NCI-H82 treated with DMSO at 0.1 percent for 48 hours (cell line): ENCODE results near the gene ANKRD12.
"Not testable (repeated sequence)": the region's sequence is repeated elsewhere in the genome, so short reads cannot be mapped to it uniquely, and the experiment has no call there.

Experiments used
- DNase-seq: peaks from one replicate; lab custom pipeline; 2025; ENCODE audit not compliant: unreplicated experiment; lab: John Stamatoyannopoulos, UW

Gene ANKRD12

DNA sequence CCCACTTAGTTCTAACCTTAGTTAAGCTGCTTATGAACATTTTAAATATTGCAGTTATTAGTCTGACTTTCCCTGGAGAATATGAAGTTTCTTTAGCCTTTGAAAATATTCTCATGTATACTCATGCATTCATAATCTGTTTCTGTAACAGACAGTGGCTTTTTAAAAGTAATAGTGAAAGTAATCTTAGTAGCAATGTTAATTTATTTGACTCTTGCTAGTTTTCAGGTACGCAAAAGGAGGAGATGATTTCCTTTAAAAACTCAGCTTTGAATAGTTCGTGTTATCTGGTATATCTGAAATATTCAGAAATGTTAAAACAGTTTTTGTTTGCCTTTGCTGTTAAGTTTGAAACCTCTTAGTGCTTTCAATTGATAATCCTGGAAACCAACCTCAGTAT is 3.8 kb downstream of the ANKRD12 start:
- DNase-seq = no peak

DNA sequence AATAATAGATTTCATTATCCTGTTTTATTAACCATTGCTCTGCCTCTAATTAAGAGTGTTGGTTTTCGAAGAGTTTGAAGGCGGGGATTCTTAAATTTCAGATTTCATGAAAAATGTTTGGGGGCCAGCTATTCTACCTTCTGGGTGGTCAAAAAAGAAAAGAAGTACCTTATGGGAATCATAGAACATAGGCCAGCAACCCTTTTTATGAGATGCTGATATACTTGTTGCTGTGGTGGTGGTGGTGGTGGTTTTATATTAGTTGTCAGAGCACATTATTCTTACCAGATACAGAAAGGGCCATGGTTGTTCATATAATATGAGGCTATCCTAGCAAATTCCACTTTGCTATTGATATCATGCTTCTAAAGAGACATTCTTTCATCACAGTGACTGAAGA is 4.4 kb downstream of the ANKRD12 start:
- no peak for DNase-seq

DNA sequence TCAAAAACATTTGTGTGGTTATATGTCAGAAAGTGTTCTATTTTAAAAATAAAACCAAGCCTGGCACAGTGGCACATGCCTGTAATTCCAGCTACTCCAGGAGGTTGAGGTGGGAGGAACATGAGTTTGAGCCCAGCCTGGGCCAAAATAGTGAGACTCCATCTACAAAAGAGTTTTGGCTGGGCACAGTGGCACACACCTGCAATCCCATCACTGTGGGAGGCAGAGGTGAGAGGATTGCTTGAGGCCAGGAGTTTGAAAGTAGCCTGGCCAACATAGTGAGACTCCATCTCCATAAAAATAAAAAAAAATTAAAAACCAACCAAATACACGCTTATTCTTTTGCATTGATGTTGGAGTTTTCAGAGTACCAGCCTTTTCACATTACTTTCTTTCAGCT is 9.6 kb downstream of the ANKRD12 start:
- DNase-seq = no peak

DNA sequence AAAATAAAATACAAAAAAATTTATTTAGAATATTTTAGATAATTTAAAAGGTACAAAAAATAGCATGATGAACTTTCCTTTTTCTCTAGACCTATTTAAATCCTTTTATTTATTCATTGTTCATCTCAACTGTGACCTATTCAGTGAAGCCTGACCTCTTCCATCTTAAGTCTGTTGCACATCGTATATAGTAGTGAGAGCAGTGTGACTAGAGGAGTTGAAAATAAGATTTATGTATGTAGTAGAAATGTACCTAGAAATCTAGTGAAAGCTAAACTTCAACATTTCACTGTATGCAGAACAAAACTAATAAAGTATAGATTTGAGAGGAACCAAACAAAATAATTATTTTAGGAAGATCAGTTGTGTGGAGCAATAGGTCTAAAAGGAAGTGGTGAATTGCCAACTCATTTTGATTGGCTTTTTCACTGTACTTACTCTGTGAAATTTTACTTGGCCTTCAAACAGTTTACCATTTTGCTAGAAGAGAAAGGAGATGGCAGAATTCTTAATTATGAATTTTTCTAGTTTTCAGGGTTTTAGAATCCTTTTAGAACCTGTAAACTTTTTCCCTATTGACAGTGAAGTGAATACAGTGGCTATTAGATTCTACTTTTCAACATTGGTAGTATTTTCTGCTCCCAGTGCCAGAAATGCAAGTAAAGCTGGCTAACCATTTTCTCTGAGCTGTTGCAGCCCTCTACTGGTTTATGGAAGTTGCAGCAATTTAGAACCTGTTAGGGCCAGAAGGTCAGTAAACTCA is 11.0 kb downstream of the ANKRD12 start:
- peak; percentile 29 for DNase-seq

DNA sequence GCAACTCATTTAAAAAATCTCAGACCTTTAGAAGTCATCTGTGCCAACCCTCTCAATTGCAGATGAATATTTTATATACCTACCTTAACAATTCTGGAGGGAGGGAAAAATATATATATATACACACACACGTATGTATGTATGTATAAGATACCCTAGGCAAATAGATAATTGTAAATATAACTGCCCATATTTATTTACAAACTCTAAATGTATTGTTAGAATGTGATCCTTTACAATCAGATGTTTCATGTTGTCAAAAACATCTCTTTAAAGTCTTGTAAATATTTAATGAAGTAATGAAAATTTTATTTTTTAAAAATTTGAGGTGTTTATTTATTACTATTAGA is 11.6 kb downstream of the ANKRD12 start:
- no peak for DNase-seq

DNA sequence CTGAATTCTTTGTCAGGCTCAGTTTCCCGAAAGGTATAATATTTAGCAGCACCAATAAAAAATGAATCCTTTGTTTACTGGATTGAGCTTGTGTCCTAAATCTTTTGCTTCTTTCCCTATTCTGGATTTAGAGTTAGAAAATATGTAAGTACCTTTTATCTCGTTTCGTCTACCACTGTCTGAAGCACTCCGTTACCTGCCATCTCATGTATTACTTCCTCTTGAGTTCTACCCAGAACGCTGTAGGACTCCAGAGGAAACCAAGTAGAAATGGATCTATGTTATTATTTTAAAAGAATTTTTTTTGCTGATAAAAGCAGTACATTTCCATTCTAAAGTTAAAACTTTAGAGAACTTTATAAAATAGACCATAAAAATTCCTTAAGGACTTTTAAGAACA is 13.5 kb downstream of the ANKRD12 start:
- DNase-seq = no peak

DNA sequence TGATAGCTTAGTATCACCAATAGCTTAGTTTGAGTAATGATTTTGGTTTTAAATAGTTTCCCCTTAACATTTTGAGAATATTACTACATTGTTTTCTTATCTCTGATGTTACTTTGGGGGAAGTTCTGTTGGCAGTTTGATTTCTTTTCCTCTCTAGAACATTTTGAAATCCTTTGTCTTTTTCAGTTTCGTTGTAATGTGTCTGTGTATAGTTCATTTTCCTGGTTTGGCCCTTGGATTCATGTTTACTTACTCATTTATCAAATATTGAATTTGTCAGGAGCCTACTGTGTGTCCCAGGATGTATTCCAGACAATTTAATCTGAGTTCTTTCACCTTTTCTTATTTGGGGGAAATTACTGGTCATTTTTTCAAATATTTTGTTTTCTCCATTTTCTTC is 16.7 kb downstream of the ANKRD12 start:
- DNase-seq = no peak

DNA sequence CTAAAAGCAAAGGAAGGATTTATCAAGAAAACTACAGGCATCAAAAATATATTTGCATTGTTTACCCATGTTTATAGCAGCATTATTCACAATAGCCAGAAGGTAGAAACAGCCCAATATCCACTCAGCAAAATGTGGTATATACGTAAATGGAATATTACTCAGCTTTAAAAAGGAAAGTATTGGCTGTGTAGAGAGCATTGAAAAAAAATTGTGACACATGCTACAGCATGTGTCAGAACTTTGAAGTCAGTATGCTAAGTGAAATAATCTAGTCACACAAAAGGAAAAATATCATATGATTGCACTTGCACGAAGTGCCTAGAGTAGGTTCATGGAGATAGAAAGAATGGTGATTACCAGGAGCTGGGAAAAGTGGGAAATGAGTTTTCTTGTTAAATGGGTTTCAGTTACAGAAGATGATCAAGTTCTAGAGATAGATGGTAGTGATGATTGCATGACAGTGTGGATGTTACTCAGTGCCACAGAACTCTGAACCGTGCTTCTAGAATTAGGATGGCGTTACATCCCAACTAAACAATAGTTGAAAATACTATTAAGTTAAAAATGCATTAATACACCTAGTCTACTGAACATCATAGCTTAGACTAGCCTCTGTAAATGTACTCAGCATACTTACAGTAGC is 20.1 kb downstream of the ANKRD12 start:
- no peak for DNase-seq

DNA sequence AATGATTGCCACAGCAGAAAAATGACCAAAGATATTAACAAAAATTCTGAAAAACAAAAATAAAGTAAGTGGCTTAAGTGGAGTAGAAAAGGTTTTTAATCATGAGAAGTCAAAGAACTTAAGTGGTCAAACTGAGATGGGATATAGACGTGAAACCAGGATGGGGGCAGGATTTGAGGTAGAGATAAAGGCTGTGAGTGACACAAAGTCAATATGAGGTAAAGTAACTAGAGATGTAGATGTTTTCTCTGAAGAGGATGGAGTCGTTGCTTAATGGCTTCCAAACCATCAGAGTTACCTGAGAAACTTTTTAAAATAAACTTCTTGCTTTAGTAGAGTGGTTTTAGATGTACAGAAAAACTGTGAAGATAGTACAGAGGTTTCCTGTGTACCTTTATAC is 21.2 kb downstream of the ANKRD12 start:
- no peak for DNase-seq

DNA sequence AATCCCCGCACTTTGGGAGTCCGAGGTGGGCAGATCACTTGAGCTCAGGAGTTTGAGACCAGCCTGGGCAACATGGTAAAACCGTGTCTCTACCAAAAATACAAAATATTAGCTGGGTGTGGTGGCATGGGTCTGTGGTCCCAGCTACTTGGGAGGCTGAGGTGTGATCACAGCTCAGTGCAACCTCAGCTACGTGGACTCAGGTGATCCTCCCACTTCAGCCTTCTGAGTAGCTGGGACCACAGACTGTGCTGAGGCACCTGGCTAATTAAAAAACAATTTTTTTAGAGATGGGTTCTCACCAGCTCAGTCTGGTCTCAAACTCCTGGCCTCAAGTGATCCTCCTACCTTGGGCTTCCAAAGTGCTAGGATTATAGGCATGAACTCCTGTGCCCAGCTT is 23.4 kb downstream of the ANKRD12 start:
- DNase-seq = no peak

DNA sequence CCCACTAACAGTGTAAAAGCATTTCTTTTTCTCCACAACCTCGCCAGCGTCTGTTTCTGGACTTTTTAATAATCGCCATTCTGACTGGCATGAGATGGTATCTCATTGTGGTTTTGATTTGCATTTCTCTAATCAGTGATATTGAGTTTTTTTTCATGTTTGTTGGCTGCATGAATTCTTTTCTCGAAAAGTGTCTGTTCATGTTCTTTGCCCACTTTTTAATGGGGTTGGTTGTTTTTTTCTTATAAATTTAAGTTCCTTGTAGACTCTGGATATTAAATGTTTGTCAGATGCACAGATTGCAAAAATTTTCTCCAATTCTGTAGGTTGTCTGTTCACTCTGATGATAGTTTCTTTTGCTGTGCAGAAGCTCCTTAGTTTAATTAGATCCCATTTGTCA is 26.1 kb downstream of the ANKRD12 start:
- not testable (repeated sequence) for DNase-seq

DNA sequence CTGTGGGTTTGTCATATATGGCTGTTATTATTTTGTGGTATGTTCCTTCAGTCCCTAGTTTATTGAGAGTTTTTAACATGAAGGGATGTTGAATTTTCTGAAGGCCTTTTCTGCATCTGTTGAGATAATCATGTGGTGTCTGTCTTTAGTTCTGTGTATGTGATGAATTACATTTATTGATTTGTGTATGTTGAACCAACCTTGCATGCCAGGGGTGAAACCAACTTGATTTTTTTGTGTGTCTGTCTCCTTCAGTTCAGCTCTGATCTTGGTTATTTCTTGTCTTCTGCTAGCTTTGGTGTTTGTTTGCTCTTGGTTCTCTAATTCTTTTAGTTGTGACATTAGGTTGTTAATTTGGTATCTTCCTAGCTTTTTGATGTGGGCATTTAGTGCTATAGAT is 27.6 kb downstream of the ANKRD12 start:
- not testable (repeated sequence) for DNase-seq

DNA sequence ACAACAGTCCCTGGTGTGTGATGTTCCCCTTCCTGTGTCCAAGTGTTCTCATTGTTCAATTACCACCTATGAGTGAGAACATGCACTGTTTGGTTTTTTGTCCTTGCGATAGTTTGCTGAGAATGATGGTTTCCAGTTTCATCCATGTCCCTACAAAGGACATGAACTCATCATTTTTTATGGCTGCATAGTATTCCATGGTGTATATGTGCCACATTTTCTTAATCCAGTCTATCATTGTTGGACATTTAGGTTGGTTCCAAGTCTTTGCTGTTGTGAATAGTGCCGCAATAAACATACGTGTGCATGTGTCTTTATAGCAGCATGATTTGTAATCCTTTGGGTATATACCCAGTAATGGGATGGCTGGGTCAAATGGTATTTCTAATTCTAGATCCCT is 29.3 kb downstream of the ANKRD12 start:
- DNase-seq = not testable (repeated sequence)

DNA sequence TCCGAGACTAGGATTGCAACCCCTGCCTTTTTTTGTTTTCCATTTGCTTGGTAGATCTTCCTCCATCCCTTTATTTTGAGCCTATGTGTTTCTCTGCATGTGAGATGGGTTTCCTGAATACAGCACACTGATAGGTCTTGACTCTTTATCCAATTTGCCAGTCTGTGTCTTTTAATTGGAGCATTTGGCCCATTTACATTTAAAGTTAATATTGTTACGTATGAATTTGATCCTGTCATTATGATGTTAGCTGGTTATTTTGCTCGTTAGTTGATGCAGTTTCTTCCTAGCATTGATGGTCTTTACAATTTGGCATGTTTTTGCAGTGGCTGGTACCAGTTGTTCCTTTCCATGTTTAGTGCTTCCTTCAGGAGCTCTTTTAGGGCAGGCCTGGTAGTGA is 32.9 kb downstream of the ANKRD12 start:
- not testable (repeated sequence) for DNase-seq

DNA sequence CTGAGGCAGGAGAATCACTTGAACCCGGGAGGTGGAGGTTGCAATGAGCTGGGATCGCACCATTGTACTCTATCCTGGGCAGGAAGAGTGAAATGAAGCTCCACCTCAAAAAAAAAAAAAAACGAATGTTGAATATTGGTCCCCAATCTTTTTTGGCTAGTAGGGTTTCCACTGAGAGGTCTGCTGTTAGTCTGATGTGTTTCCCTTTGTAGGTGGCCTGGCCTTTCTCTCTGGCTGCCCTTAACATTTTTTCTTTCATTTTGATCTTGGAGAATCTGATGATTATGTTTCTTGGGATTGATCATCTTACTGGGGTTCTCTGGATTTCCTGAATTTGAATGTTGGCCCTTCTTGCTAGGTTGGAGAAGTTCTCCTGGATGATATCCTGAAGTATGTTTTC is 35.3 kb downstream of the ANKRD12 start:
- DNase-seq = not testable (repeated sequence)

DNA sequence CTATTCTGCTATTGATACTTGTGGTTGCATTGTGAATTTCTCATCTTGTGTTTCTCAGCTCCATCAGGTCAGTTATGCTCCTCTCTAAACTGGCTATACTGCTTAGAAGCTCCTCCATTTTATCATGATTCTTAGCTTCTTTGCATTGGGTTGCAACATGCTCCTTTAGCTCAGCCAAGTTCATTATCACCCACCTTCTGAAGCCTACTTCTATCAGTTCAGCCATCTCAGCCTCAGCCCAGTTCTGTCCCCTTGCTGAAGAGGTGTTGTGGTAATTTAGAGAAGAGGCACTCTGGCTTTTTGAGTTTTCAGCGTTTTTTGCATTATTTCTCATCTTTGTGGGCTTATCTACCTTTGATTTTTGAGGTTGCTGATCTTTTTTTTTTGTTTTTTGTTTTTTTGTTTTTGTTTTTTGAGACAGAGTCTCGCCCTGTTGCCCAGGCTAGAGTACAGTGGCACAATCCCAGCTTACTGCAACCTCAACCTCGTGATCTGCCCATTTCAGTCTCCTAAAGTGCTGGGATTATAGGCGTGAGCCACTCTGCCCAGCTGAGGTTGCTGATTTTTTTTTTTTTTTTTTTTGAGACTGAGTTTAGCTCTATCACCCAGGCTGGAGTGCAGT is 36.0 kb downstream of the ANKRD12 start:
- no peak for DNase-seq

DNA sequence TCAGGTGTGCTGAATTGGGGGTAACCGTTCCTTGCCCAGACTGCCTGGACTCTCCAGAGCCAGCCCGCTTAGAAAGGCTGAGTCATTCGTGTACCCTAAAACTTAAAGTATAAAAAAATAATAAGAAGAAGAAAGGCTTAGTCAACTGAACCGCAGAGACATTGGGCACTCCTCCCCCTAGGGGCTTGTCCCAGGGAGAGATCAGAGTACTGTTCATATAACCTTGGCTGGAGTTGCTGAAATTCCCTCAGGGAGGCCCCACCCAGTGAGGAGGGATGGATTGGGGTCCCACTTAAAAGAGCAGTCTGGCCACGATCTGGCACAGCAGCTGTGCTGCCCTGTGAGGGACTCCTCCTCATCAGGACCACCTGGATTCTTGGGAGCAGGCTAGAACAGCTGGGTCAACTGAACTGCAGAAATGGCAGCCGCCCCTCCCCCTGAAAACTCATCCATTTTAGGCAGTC is 37.2 kb downstream of the ANKRD12 start:
- DNase-seq = no peak

DNA sequence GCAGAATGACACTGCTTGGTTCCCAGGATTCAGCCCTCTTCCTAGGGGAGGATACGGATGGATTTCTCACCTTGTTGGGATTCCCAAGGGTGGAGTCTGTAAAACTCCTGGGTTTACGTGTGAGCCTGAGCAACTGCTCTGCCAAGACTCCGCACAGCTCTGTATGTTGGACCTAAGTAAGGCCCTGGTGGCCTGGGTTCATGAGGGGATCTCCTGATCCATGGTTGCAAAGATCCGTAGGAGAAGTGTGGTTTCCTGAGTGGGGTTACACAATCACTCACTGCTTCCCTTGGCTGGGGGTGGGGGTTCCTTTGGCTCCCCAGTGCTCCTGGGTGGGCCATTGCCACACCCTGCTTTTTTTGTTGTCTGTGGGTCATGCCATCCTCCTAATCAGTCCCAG is 37.7 kb downstream of the ANKRD12 start:
- DNase-seq = no peak

DNA sequence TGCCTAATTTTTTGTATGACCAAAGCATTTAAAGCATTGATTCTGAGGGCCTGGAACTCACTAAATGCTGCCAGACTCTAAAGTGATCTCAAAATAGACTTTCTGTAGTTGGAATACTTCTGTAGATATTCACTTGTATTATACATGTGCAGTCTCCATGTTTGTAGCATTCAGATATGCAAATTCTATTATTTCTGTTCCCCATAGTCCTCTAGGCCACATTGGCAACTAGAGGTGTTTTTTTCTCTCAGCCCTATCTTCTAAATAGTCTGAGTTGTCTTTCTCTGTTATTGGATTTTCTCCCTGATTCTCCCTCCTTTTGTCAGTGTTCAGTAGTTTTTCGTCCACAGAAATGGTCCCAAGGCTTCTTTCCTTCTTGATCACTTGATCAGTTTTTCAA is 38.5 kb downstream of the ANKRD12 start:
- DNase-seq = no peak

DNA sequence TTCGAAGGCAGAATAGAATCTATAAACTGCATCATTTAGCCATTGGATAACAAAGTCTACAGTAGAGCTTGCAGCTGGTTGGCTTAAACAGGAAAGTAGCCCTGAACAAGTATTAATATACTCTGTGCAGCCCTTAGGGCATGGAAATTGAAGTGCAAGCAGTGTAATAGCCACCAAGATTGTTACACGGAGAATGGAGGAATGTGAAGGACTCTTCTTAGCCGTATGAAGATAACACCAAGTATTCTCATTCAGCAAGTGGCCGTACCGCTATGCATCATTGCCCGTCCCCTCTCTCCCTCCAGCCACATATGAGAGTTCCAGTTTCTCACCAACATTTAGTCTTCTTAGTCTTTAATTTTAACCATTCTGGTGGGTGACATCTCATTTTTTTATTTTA is 40.5 kb downstream of the ANKRD12 start:
- no peak for DNase-seq

DNA sequence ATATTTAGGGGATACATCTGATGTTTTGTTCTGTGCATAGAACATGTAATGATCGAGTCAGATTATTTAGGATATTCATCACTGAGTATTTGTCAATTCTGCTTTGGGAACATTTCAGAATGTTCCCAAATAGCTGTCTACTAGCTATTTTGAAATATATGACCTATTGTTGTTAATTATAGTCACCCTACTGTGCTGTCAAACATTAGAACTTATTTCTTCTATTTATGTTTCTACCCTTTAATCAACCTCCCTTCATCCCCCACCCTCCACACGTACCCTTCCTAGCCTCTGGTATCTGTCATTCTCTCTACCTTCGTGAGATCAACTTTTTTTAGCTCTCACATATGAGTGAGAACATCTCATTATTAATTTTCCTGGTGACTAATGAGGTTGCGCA is 40.9 kb downstream of the ANKRD12 start:
- DNase-seq = no peak

DNA sequence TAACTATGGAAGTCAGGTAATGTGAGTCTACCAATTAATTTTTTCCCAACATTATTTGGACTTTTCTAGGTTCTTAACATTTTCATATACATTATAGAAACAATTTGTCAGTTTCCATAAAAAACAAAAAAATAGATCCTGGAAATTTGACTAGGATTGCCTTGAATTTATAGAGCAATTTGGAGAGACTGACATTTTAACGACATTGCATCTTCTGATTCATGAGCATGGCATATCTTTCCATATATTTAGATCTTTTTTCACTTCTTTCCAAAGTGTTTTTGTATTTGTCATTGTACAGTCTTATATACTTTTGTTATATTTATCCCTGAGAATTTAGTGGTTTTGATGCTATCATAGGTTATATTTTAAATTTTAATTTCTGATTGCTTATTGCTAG is 42.0 kb downstream of the ANKRD12 start:
- no peak for DNase-seq
